Stimulated activated naive CD8-positive, alpha-beta T cell treated with anti-CD3 and anti-CD28 coated beads, Interleukin-15, Interleukin-2, amounts not matched to agents 100 ng/mL and 50 ng/mL, for 24 hours (primary cell): ENCODE data around the gene SPTBN2.

Experiments
- H3K27ac Mint-ChIP-seq: one replicate; pipeline ENCODE4 v1.8.0; 2021; ENCODE audit warnings: mild to moderate bottlenecking, mixed read lengths
- H3K27me3 Mint-ChIP-seq: one replicate; pipeline ENCODE4 v1.8.0; 2021; ENCODE audit warnings: mixed read lengths
- H3K36me3 Mint-ChIP-seq: one replicate; pipeline ENCODE4 v1.8.0; 2021; ENCODE audit warnings: low read depth, mixed read lengths
- H3K4me1 Mint-ChIP-seq: one replicate; pipeline ENCODE4 v1.8.0; 2021; ENCODE audit warnings: low read depth, mixed read lengths
- H3K4me3 Mint-ChIP-seq: one replicate; pipeline ENCODE4 v1.8.0; 2021; ENCODE audit warnings: mild to moderate bottlenecking, mixed read lengths
- H3K9me3 Mint-ChIP-seq: one replicate; pipeline ENCODE4 v1.8.0; 2021; ENCODE audit warnings: mixed read lengths

The SPTBN2 gene

DNA sequence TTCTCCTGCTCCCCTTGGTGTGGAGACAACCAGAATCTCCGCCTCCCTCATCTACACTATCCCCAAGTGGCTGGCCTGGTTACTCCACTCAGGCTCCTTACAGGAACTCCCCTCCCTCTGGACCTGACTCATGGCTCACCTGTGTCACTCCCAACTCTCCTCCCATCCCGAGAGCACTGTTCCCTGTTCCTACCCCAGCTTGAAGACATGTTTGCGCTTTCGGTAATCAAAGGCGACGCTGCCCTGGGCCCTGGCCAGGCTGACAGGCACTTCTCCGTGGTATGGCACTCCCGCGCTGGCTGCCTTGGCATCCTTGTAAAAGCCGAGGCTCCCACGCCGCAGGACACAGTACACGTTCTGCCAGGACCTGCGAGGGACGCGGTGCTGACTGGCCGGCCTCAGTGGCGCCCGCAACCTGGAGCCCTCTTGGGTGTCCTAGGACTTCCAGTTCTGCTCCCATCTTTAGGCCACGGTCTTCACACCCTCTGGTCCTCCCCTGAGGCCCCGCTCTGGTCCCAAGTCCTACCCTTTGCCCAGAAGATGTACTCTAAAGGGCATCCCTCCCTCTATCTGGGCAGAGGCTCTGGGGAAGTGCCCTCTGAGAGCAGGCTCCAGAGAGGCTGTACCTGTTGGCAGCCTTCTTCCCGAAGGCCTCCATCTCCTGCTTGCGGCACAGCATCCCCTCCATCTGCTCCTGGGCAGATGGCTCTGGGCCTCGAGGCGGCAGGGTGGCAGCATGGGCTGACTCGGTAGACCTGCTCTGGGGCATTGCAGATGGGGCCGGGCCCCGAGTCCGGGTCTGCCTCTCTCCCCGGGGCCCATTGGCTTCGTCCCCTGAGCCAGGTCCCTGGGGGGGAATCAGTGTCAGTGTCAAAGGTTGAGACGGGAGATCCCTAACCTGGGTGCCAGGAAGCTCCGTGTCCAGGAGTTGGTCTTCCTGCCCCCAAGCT lies 41.9 kb downstream of the SPTBN2 start:
- Mint-ChIP-seq H3K4me1 (no peaks in the 10 kb centered on the region), H3K36me3 (no peaks in the 10 kb centered on the region), H3K27ac (no peak overlapping the region), H3K4me3 (no peak overlapping the region), H3K9me3 (no peaks in the 10 kb centered on the region), H3K27me3 (no peaks in the 10 kb centered on the region)

- H3K4me3 Mint-ChIP-seq, result no peak overlapping the region
Observed at GRCh38 chr11:66686100-66686785, 42.8 kb downstream of the SPTBN2 start.

DNA sequence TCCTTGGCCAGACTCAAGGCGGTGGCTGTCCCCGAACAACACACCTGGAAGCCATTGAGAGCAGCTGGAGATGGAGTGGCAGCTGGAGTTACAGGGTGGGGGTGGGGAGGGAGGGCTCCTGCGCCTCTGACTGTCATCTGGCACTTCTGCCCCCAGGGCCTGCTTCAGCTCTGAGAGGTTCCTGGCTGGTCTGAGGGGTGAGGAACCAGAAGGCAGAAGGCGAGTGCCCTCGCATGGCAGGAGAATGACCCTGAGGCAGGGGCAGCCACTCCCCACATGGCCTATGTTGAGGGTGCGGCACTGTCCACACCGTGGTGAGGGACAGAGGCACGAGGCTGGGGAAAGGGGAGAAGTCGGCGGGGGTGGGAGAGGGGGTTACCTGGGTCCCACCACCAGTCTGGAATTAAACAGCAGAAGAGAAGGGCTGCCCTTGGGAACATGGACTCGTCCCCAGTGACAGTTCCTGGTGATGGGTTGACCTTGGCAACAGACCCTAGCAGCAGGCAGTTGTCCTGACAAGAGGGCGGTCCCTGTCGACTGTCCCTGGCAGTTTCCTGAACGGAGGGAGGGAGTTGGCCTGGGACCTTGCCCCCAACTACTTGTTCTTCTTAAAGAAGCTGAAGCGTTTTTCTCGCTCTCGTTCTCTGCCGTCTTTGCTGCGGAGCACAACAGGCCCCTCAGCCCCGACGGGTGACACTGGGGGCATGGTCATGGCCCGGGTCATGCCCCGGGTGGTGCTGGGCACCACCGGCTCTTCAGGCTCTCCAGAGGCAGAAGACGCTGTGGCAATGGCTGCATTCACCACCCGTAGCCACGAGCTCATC lies 43.5 kb downstream of the SPTBN2 start:
- Mint-ChIP-seq H3K36me3 (no peaks in the 10 kb centered on the region), H3K4me1 (no peaks in the 10 kb centered on the region), H3K27ac (no peak overlapping the region)

More at GRCh38 chr11:66686100-66686785, 42.8 kb downstream of the SPTBN2 start:
- Mint-ChIP-seq H3K27ac (no peak overlapping the region), H3K36me3 (no peaks in the 10 kb centered on the region), H3K4me1 (no peaks in the 10 kb centered on the region), H3K27me3 (no peaks in the 10 kb centered on the region), H3K9me3 (no peaks in the 10 kb centered on the region)

DNA sequence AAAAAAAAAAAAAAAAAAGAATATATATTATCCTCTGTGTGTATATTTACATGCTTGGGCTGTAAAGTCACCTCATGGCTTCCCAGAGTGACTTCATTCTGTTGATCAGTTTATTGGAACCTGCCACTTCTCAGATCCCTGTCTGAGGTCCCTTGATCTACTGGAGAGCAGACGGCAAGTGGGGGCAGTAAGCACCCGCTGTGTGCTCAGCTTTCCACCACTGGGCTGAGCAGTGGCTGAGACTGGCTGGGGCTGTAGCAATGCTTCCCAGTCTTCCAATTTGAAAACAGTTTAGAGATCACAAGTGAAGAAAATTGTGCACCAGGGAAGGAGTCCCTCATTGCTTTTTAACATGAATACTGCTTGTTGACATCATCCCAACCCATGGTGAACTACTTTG lies 44.4 kb downstream of the SPTBN2 start:
- Mint-ChIP-seq H3K4me3 (no peak overlapping the region), H3K36me3 (no peaks in the 10 kb centered on the region), H3K4me1 (no peaks in the 10 kb centered on the region), H3K9me3 (no peaks in the 10 kb centered on the region), H3K27ac (no peak overlapping the region), H3K27me3 (no peaks in the 10 kb centered on the region)

More for the DNA sequence above, 43.5 kb downstream of the SPTBN2 start:
- H3K4me3 Mint-ChIP-seq, result no peak overlapping the region
- H3K9me3 Mint-ChIP-seq, result no peaks in the 10 kb centered on the region
- no peaks in the 10 kb centered on the region for H3K27me3 Mint-ChIP-seq

DNA sequence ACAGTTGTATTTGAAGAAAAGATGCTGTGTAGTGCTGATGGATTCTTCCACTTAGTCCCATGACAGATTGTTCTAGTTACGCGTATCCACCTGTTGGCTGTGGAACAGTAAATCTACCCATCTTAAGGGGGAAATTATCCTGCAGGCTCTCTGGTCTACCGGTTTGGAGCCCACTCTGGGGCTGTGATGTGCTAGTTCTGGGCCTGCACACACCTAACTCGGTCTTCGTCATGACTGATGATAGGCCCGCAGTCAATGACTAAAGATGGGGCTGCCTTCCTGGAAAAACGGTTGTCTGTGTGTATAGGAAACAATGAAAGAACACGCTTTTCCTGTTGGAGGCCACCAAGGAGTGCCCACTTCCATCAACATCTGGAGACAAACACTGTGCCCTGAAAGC lies 45.1 kb downstream of the SPTBN2 start:
- no peaks in the 10 kb centered on the region for H3K27me3 Mint-ChIP-seq
- no peaks in the 10 kb centered on the region for H3K9me3 Mint-ChIP-seq
- H3K4me1 Mint-ChIP-seq, result no peaks in the 10 kb centered on the region
- no peak overlapping the region for H3K4me3 Mint-ChIP-seq
- H3K36me3 Mint-ChIP-seq, result no peaks in the 10 kb centered on the region
- H3K27ac Mint-ChIP-seq, result no peak overlapping the region

DNA sequence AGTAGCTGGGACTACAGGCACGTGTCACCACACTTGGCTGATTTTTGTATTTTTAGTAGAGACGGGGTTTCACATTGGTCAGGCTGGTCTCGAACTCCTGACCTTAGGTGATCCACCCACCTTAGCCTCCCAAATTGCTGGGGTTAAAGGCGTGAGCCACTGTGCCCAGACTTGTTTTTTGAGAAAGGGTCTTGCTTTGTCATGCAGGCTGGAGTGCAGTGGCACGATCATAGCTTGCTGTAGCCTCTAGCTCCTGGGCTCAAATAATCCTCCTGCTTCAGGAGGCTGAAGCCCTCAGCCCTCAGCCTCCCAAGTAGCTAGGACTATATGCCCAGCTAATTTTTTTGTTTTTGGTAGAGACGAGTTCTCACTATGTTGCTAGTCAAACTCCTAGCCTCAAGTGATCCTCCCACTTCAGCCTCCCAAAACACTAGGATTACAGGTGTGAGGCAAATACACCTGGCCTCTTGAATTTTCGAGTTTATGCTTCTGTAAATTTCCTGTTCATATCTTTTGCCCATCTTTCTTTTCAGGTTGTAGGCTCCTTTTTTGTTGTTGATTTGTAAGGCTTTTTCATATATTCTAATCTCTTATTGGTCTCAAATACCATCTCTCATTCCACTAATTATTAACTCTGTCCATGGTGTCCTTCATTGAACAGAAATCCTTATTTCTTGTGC lies 47.9 kb downstream of the SPTBN2 start:
- H3K27ac Mint-ChIP-seq, result no peak overlapping the region
- H3K27me3 Mint-ChIP-seq, result no peaks in the 10 kb centered on the region
- no peak overlapping the region for H3K4me3 Mint-ChIP-seq
- H3K36me3 Mint-ChIP-seq, result peaks cover 9% of the 10 kb centered on the region
- H3K9me3 Mint-ChIP-seq, result no peaks in the 10 kb centered on the region
- H3K4me1 Mint-ChIP-seq, result peaks cover 18% of the 10 kb centered on the region

GRCh38 chr11:66677599-66678375 lies 51.2 kb downstream of the SPTBN2 start, which contains the start of gene RBM4B:
RBM4B (minus strand) TSS chr11:66677887; CDS start chr11:66677079, 808 bp downstream.
- Mint-ChIP-seq H3K36me3 (peaks cover 13% of the 10 kb centered on the region), H3K4me3 (peak within 1 kb of the TSS; percentile 93), H3K27me3 (no peaks in the 10 kb centered on the region), H3K4me1 (peaks cover 38% of the 10 kb centered on the region), H3K9me3 (no peaks in the 10 kb centered on the region), H3K27ac (peak within 1 kb of the TSS; percentile 97)

DNA sequence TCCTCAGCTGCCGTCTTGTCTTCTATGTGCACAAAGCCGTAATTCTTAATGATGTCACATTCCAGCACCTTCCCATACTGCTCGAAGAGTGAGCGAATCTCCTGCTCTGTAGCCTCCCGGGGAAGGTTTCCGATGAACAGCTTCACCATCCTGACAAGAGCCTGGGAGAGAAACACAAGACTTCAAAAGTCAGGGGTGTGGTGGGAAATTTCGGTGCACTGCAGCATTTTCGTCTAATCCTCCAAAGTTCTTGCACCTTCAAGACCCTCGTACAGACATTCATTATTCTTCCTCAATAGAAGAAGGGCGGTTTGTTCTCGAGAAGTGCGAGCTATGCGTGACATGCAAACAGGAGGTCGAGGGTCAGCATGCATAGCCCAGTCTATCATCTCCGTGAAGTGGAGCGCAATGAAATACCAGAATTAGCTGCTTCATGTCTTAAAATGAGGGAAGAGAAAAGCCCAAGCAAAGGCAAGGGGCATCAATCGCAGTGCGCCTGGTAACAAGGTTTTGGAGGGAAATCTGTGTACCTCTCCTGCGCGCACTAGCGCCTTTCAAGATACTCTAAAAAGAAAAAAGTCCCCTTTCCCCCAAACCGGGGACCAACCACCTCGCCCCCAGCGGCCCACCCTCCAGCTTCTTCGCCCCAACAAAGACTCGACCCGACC lies 52.0 kb downstream of the SPTBN2 start:
- H3K4me3 Mint-ChIP-seq, result peak overlapping the region; percentile 93
- peaks cover 13% of the 10 kb centered on the region for H3K36me3 Mint-ChIP-seq
- H3K27me3 Mint-ChIP-seq, result no peaks in the 10 kb centered on the region
- no peaks in the 10 kb centered on the region for H3K9me3 Mint-ChIP-seq
- peak overlapping the region; percentile 97 for H3K27ac Mint-ChIP-seq
- peaks cover 40% of the 10 kb centered on the region for H3K4me1 Mint-ChIP-seq

GRCh38 chr11:66676282-66676919 lies 52.6 kb downstream of the SPTBN2 start:
- Mint-ChIP-seq H3K27me3 (no peaks in the 10 kb centered on the region), H3K9me3 (no peaks in the 10 kb centered on the region), H3K4me3 (peak overlapping the region; percentile 93), H3K4me1 (peaks cover 40% of the 10 kb centered on the region), H3K27ac (peak overlapping the region; percentile 97), H3K36me3 (peaks cover 13% of the 10 kb centered on the region)

- Mint-ChIP-seq H3K36me3 (peaks cover 17% of the 10 kb centered on the region), H3K27me3 (no peaks in the 10 kb centered on the region), H3K27ac (peak overlapping the region; percentile 63), H3K4me3 (peak overlapping the region; percentile 17), H3K9me3 (no peaks in the 10 kb centered on the region), H3K4me1 (peaks cover 40% of the 10 kb centered on the region)
Observed at GRCh38 chr11:66674964-66675602, 53.9 kb downstream of the SPTBN2 start.

DNA sequence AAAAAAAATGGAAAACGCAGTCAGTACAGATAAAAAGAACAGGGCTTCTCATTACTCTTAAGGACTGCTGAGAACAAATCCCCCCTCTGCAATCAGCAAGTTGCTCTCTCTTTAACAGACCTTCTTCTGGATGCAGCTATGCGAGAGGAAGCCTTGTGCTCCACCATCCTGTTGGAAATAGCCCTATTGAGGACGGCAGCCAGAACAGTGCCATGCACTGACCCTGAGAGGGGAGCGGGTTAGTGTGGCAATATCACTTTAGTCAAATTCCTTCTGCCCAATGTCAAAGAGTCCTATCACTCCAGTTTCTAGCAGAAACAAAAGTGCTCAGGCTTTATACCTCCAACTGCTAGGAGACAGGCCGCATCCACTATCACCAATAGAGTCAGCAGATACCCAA lies 58.2 kb downstream of the SPTBN2 start:
- H3K36me3 Mint-ChIP-seq, result peaks cover 29% of the 10 kb centered on the region
- H3K9me3 Mint-ChIP-seq, result no peaks in the 10 kb centered on the region
- H3K4me1 Mint-ChIP-seq, result peaks cover 23% of the 10 kb centered on the region
- no peak overlapping the region for H3K27ac Mint-ChIP-seq
- H3K27me3 Mint-ChIP-seq, result no peaks in the 10 kb centered on the region
- H3K4me3 Mint-ChIP-seq, result no peak overlapping the region

- H3K36me3 Mint-ChIP-seq, result peaks cover 57% of the 10 kb centered on the region
- H3K4me1 Mint-ChIP-seq, result peaks cover 8% of the 10 kb centered on the region
- H3K27ac Mint-ChIP-seq, result no peak overlapping the region
- H3K9me3 Mint-ChIP-seq, result no peaks in the 10 kb centered on the region
- H3K4me3 Mint-ChIP-seq, result no peak overlapping the region
- no peaks in the 10 kb centered on the region for H3K27me3 Mint-ChIP-seq
Observed at GRCh38 chr11:66665369-66665768, 63.6 kb downstream of the SPTBN2 start.
